K562 (cell line): ENCODE results near the gene NRSN2. TPM values are rescaled to one million over a fixed set of nuclear protein-coding genes. Genes with fewer than 3 reads are reported as not detected.

ENCODE experiments used
- BRF1 ChIP-seq: IDR thresholded peaks from 3 replicates; pipeline ENCODE4 v1.6.1; 2011; ENCODE audit warnings: borderline replicate concordance, mild to moderate bottlenecking; ENCODE audit not compliant: insufficient read length; ENCODE audit errors: extremely low read depth
- EP300 ChIP-seq: IDR thresholded peaks from 2 replicates; pipeline ENCODE4 v1.6.1; 2012; ENCODE audit warnings: low read length, improper control_type of control experiment
- HNRNPL ChIP-seq: fragments of 200-400 bp; formaldehyde crosslinking; IDR thresholded peaks from 2 replicates; pipeline ENCODE4 v1.6.1; 2017; ENCODE audit warnings: low read depth, mild to moderate bottlenecking, low read length
- L3MBTL2 ChIP-seq: fragments of 450-650 bp; IDR thresholded peaks from 2 replicates; pipeline ENCODE4 v1.6.1; 2016; ENCODE audit warnings: mild to moderate bottlenecking, moderate library complexity
- RBBP5 ChIP-seq: fragments of 200-600 bp; sonication (generic); IDR thresholded peaks from 2 replicates; pipeline ENCODE4 v1.6.1; 2012; ENCODE audit warnings: borderline replicate concordance, mild to moderate bottlenecking, low read length, control low read depth, inconsistent platforms; ENCODE audit not compliant: insufficient read depth, poor library complexity, severe bottlenecking
- ZNF384 ChIP-seq: IDR thresholded peaks from 2 replicates; pipeline ENCODE4 v1.6.1; 2012; ENCODE audit warnings: low read depth, low read length, improper control_type of control experiment
- ZNF668 ChIP-seq: fragments of 250-450 bp; sonication (Bioruptor Pico); IDR thresholded peaks from 2 replicates; pipeline ENCODE4 v1.8.0; 2022; ENCODE audit warnings: mild to moderate bottlenecking, inconsistent platforms
- polyA plus RNA-seq, 8 experiments: library from polyadenylated mRNA; depleted of rRNA in 4 of 8; stranded (reverse) in 5 of 8; unstranded in 3 of 8; fragments of >200 nt; fragmentation: Nextera tagmentation in 2 of 8; fragmentation: Illumina TruSeq in 1 of 8; extraction: Ambion mirVana in 2 of 8; extraction: Trizol in 1 of 8; gene quantifications; 2 replicates each; pipeline versions ENCODE4 v1.2.1 to v1.2.3, GENCODE V29; 2011 to 2014; ENCODE audit warnings: inconsistent platforms in 1 of 8, missing spikeins in 1 of 8
- total RNA-seq, 7 experiments: library from RNA; depleted of rRNA in 6 of 7; stranded (reverse); fragments of >200 nt in 6 of 7; fragmentation: Illumina TruSeq in 2 of 7; extraction: Trizol in 2 of 7; gene quantifications; 2 replicates each; pipeline versions ENCODE4 v1.2.1 to v1.2.3, GENCODE V29; 2011 to 2021; ENCODE audit warnings: low replicate concordance in 1 of 7
- TF ChIP-seq, protein P1 (sequence below): fragments of 450-650 bp; IDR thresholded peaks from 2 replicates; pipeline ENCODE4 v1.6.1; 2016; ENCODE audit warnings: mild to moderate bottlenecking, moderate library complexity
- TF ChIP-seq, protein P2 (sequence below): sonication (generic); formaldehyde crosslinking; IDR thresholded peaks from 2 replicates; pipeline ENCODE4 v1.8.1; 2023; ENCODE audit warnings: missing genetic modification reagents, mild to moderate bottlenecking, borderline replicate concordance
- TF ChIP-seq, protein P3 (sequence below): fragments of 250-450 bp; sonication (Bioruptor Pico); IDR thresholded peaks from 2 replicates; pipeline ENCODE4 v1.5.0; 2021

NRSN2 gene
- total and polyA plus RNA-seq, 9 of the 15 experiments (the other 6 are each of a cell fraction or from before 2014, with no cell fraction given), result 7.5 to 29.7 (median 11.1) TPM

DNA sequence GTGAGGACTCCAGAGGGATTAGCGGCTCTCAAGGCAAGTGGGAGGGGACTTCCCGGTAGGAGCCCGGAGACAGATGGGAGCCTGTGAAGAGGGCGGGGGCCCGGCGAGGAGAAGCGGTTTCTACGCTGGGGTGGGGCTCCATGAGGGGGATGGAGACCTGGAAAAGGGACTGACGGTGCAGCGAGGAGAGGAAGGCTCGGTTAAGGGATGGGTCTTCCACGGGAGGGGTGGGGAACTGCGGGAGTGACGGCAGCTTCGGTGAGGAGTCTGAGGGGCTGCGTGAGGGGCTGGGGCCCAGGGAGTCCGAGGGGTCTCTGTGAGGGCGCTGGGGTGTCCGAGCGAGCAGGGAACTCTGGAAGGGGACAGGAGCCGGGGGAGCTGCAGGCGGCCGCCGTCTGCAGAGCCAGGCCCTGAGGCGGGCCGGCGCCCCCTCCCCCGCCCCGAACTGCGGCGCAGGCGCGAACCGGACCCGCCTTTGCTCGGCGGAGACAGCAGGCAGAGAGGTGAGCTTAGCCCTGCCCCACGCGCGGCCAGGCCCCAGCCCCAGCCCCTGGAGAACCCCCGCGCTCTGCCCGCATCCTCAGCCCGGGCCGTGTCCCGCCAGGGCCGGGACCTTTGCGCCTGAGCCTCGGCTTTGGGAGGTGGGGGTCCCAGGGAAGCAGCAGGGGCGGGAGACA, at the start of gene NRSN2 (continued):
- TF ChIP-seq, protein P1, sequence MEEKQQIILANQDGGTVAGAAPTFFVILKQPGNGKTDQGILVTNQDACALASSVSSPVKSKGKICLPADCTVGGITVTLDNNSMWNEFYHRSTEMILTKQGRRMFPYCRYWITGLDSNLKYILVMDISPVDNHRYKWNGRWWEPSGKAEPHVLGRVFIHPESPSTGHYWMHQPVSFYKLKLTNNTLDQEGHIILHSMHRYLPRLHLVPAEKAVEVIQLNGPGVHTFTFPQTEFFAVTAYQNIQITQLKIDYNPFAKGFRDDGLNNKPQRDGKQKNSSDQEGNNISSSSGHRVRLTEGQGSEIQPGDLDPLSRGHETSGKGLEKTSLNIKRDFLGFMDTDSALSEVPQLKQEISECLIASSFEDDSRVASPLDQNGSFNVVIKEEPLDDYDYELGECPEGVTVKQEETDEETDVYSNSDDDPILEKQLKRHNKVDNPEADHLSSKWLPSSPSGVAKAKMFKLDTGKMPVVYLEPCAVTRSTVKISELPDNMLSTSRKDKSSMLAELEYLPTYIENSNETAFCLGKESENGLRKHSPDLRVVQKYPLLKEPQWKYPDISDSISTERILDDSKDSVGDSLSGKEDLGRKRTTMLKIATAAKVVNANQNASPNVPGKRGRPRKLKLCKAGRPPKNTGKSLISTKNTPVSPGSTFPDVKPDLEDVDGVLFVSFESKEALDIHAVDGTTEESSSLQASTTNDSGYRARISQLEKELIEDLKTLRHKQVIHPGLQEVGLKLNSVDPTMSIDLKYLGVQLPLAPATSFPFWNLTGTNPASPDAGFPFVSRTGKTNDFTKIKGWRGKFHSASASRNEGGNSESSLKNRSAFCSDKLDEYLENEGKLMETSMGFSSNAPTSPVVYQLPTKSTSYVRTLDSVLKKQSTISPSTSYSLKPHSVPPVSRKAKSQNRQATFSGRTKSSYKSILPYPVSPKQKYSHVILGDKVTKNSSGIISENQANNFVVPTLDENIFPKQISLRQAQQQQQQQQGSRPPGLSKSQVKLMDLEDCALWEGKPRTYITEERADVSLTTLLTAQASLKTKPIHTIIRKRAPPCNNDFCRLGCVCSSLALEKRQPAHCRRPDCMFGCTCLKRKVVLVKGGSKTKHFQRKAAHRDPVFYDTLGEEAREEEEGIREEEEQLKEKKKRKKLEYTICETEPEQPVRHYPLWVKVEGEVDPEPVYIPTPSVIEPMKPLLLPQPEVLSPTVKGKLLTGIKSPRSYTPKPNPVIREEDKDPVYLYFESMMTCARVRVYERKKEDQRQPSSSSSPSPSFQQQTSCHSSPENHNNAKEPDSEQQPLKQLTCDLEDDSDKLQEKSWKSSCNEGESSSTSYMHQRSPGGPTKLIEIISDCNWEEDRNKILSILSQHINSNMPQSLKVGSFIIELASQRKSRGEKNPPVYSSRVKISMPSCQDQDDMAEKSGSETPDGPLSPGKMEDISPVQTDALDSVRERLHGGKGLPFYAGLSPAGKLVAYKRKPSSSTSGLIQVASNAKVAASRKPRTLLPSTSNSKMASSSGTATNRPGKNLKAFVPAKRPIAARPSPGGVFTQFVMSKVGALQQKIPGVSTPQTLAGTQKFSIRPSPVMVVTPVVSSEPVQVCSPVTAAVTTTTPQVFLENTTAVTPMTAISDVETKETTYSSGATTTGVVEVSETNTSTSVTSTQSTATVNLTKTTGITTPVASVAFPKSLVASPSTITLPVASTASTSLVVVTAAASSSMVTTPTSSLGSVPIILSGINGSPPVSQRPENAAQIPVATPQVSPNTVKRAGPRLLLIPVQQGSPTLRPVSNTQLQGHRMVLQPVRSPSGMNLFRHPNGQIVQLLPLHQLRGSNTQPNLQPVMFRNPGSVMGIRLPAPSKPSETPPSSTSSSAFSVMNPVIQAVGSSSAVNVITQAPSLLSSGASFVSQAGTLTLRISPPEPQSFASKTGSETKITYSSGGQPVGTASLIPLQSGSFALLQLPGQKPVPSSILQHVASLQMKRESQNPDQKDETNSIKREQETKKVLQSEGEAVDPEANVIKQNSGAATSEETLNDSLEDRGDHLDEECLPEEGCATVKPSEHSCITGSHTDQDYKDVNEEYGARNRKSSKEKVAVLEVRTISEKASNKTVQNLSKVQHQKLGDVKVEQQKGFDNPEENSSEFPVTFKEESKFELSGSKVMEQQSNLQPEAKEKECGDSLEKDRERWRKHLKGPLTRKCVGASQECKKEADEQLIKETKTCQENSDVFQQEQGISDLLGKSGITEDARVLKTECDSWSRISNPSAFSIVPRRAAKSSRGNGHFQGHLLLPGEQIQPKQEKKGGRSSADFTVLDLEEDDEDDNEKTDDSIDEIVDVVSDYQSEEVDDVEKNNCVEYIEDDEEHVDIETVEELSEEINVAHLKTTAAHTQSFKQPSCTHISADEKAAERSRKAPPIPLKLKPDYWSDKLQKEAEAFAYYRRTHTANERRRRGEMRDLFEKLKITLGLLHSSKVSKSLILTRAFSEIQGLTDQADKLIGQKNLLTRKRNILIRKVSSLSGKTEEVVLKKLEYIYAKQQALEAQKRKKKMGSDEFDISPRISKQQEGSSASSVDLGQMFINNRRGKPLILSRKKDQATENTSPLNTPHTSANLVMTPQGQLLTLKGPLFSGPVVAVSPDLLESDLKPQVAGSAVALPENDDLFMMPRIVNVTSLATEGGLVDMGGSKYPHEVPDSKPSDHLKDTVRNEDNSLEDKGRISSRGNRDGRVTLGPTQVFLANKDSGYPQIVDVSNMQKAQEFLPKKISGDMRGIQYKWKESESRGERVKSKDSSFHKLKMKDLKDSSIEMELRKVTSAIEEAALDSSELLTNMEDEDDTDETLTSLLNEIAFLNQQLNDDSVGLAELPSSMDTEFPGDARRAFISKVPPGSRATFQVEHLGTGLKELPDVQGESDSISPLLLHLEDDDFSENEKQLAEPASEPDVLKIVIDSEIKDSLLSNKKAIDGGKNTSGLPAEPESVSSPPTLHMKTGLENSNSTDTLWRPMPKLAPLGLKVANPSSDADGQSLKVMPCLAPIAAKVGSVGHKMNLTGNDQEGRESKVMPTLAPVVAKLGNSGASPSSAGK, result peak; percentile 74
- no peak for TF ChIP-seq HNRNPL
- peak; percentile 46 for TF ChIP-seq RBBP5
- TF ChIP-seq, protein P2, sequence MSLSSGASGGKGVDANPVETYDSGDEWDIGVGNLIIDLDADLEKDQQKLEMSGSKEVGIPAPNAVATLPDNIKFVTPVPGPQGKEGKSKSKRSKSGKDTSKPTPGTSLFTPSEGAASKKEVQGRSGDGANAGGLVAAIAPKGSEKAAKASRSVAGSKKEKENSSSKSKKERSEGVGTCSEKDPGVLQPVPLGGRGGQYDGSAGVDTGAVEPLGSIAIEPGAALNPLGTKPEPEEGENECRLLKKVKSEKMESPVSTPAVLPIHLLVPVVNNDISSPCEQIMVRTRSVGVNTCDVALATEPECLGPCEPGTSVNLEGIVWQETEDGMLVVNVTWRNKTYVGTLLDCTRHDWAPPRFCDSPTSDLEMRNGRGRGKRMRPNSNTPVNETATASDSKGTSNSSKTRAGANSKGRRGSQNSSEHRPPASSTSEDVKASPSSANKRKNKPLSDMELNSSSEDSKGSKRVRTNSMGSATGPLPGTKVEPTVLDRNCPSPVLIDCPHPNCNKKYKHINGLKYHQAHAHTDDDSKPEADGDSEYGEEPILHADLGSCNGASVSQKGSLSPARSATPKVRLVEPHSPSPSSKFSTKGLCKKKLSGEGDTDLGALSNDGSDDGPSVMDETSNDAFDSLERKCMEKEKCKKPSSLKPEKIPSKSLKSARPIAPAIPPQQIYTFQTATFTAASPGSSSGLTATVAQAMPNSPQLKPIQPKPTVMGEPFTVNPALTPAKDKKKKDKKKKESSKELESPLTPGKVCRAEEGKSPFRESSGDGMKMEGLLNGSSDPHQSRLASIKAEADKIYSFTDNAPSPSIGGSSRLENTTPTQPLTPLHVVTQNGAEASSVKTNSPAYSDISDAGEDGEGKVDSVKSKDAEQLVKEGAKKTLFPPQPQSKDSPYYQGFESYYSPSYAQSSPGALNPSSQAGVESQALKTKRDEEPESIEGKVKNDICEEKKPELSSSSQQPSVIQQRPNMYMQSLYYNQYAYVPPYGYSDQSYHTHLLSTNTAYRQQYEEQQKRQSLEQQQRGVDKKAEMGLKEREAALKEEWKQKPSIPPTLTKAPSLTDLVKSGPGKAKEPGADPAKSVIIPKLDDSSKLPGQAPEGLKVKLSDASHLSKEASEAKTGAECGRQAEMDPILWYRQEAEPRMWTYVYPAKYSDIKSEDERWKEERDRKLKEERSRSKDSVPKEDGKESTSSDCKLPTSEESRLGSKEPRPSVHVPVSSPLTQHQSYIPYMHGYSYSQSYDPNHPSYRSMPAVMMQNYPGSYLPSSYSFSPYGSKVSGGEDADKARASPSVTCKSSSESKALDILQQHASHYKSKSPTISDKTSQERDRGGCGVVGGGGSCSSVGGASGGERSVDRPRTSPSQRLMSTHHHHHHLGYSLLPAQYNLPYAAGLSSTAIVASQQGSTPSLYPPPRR (CRISPR knock-in tag), result no peak
- TF ChIP-seq EP300, result no peak
- TF ChIP-seq, protein P3, sequence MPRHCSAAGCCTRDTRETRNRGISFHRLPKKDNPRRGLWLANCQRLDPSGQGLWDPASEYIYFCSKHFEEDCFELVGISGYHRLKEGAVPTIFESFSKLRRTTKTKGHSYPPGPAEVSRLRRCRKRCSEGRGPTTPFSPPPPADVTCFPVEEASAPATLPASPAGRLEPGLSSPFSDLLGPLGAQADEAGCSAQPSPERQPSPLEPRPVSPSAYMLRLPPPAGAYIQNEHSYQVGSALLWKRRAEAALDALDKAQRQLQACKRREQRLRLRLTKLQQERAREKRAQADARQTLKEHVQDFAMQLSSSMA, result no peak
- TF ChIP-seq L3MBTL2, result peak; percentile 62
- TF ChIP-seq ZNF384, result no peak
- no peak for TF ChIP-seq ZNF668
- no peak for TF ChIP-seq BRF1
